ENCODE results near the gene SBNO2. TPM values are rescaled to one million over a fixed set of nuclear protein-coding genes. Genes with fewer than 3 reads are reported as not detected.

SBNO2 gene
- total and polyA plus RNA-seq, 2 of the 4 experiments (the other 2 are of a cell fraction) = 13.4 to 40.5 TPM

DNA sequence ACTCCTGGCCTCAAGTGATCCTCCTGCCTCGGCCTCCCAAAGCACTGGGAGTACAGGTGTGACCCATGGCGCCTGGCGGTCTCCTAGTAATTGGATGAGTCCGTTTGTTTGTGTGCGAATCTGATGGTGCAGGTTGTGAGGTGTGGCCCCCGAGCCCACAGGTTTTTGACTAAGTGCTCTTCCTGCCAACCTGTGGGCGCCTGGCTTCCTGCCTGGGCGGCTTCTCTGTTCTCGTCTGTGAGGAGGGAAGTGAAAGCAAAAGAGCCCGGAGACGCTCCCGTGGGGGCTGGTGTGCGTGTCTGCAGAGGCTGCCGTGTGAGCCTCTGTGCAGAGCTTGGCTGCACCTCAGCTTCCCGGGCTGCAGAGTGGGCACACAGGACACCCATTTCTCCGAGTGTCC lies 97.1 kb downstream of the SBNO2 start:
- Histone ChIP-seq H3K27me3 (ENCODE audit: control insufficient read depth, insufficient read depth, low read length) (peaks cover 4% of the 10 kb centered on the region; the same call in 1 of the 2 replicates), H3K4me1 (ENCODE audit: control insufficient read depth, insufficient read depth, low read length) (no peaks in the 10 kb centered on the region), H3K23ac (ENCODE audit: low read depth, low read length) (no peak overlapping the region), H3K9ac (ENCODE audit: low read depth, low read length) (no peak overlapping the region), H2AFZ (replicated peaks; ENCODE audit: low read length, poor library complexity) (no peak overlapping the region), H2AK5ac (ENCODE audit: low read depth, low read length) (no peak overlapping the region), H3K36me3 (ENCODE audit: control insufficient read depth, insufficient read depth, low read length) (no peaks in the 10 kb centered on the region), H3K56ac (ENCODE audit: extremely low read depth, insufficient read depth, low read length) (no peak overlapping the region), H3K79me1 (ENCODE audit: low read depth in 1 of 2, low read length in 2 of 2) (no peaks in the 10 kb centered on the region), H2AK9ac (replicated peaks; ENCODE audit: low read depth, low read length, poor library complexity) (no peak overlapping the region), H4K5ac (ENCODE audit: low read depth, low read length) (no peak overlapping the region), H3K9me3 (ENCODE audit: control insufficient read depth, insufficient read depth, low read length) (peaks cover 2% of the 10 kb centered on the region; the same call in 1 of the 2 replicates), H3K18ac (ENCODE audit: low read depth, low read length) (no peak overlapping the region), H3K4ac (ENCODE audit: low read depth, low read length) (no peak overlapping the region), H3K9me1 (ENCODE audit: insufficient read depth, low read length) (no peaks in the 10 kb centered on the region), H3K4me3 (ENCODE audit: insufficient read depth, low read depth, low read length) (no peak overlapping the region), H3K4me2 (ENCODE audit: low read depth, low read length) (no peak overlapping the region), H3K14ac (replicated peaks; ENCODE audit: low read depth, low read length) (no peak overlapping the region), H4K91ac (ENCODE audit: insufficient read depth, low read depth, low read length) (no peak overlapping the region), H2BK120ac (ENCODE audit: low read depth, low read length) (no peak overlapping the region), H2BK5ac (ENCODE audit: low read depth, low read length, poor library complexity, severe bottlenecking) (no peak overlapping the region), H4K8ac (ENCODE audit: low read depth in 2 of 2, low read length in 2 of 2) (no peak overlapping the region), H2BK20ac (ENCODE audit: low read depth, low read length) (no peak overlapping the region), H2BK15ac (ENCODE audit: low read depth, low read length) (no peak overlapping the region), H4K20me1 (ENCODE audit: insufficient read depth, low read length) (no peaks in the 10 kb centered on the region), H3K27ac (ENCODE audit: insufficient read depth, low read length) (no peak overlapping the region)
- ATAC-seq (ENCODE audit: low read depth) = no peak
- in situ Hi-C loops (cut with MboI; ENCODE audit: low sequenced_read_pairs) (no loop called here), dilution Hi-C loops (cut with HindIII; ENCODE audit: low sequenced_read_pairs, unreplicated experiment) (no loop called here), intact Hi-C loops (cut with micrococcal nuclease) (no loop called here)
- no TSS peak for BruUV-seq (replicated peaks)
- ChIA-PET POLR2A (ENCODE audit: unreplicated experiment) (interaction anchor here (1.0 kb wide), 1 partner anchor 47 kb away, joined by 4 read pairs; no protein-coding TSS in a partner anchor), CTCF (interaction anchor here (0.7 kb wide), 1 partner anchor 144 kb away, joined by 4 read pairs; no protein-coding TSS in a partner anchor)
- 91% methylated on average over 7 of the region's 16 CpGs; no CpG with 5 or more reads in 1 of the 2 experiments for WGBS, 2 experiments (ENCODE audit: extremely low coverage in 2 of 2, insufficient read length in 1 of 2)
- TF ChIP-seq RAD21 (IDR thresholded peaks at IDR 0.05; ENCODE audit: low read length) (no peak), MAFK (IDR thresholded peaks at IDR 0.05; ENCODE audit: low read depth, low read length) (no peak), RFX5 (IDR thresholded peaks at IDR 0.05; ENCODE audit: low read depth, low read length) (no peak), CEBPB (IDR thresholded peaks at IDR 0.05; ENCODE audit: low read depth, low read length) (no peak), FOS (IDR thresholded peaks at IDR 0.05; ENCODE audit: low read depth, low read length) (no peak), BHLHE40 (IDR thresholded peaks at IDR 0.05; ENCODE audit: low read depth, low read length) (no peak), CTCF (conservative IDR thresholded peaks at IDR 0.05; ENCODE audit: low read depth, low read length) (no peak), CHD1 (IDR thresholded peaks at IDR 0.05; ENCODE audit: low read depth, low read length) (no peak), RCOR1 (IDR thresholded peaks at IDR 0.05; ENCODE audit: insufficient replicate concordance, low read length) (no peak), MXI1 (IDR thresholded peaks at IDR 0.05; ENCODE audit: borderline replicate concordance, low read depth, low read length) (no peak), SMC3 (IDR thresholded peaks at IDR 0.05; ENCODE audit: low read depth, low read length) (no peak), USF2 (IDR thresholded peaks at IDR 0.05; ENCODE audit: low read depth, low read length) (no peak), MAZ (IDR thresholded peaks at IDR 0.05; ENCODE audit: borderline replicate concordance, low read depth, low read length) (no peak), NFE2L2 (IDR thresholded peaks at IDR 0.05; ENCODE audit: low read depth, low read length) (no peak), POLR2A (IDR thresholded peaks at IDR 0.05; ENCODE audit: low read depth, low read length) (no peak)
- TF ChIP-seq, protein P1, sequence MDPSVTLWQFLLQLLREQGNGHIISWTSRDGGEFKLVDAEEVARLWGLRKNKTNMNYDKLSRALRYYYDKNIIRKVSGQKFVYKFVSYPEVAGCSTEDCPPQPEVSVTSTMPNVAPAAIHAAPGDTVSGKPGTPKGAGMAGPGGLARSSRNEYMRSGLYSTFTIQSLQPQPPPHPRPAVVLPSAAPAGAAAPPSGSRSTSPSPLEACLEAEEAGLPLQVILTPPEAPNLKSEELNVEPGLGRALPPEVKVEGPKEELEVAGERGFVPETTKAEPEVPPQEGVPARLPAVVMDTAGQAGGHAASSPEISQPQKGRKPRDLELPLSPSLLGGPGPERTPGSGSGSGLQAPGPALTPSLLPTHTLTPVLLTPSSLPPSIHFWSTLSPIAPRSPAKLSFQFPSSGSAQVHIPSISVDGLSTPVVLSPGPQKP (IDR thresholded peaks at IDR 0.05; ENCODE audit: borderline replicate concordance, low read depth, low read length) = no peak
- DNase-seq = no peak

Data from IMR-90 (cell line).